AG10803 (cell line): ENCODE results near the gene ARFGAP1.

Experiments used
- DNase-seq: peaks from one replicate; pipeline ENCODE4 v3.0.0; 2010; ENCODE audit warnings: low read depth
- H3K4me3 ChIP-seq: 2 replicates; pipeline ENCODE4 v1.5.1; 2011; ENCODE audit warnings: mild to moderate bottlenecking, low read length, control low read depth
- CTCF ChIP-seq: conservative IDR thresholded peaks from 2 replicates; pipeline ENCODE4 v1.5.1; 2011; ENCODE audit warnings: mild to moderate bottlenecking, low read length, control low read depth, inconsistent platforms

ARFGAP1 gene

GRCh38 chr20:63313349-63314014, 40.9 kb downstream of the ARFGAP1 start:
- H3K4me3 ChIP-seq: no peak overlapping the region
- no peak for TF ChIP-seq CTCF
- DNase-seq: no peak

GRCh38 chr20:63314015-63314471, 41.4 kb downstream of the ARFGAP1 start:
- H3K4me3 ChIP-seq: no peak overlapping the region
- DNase-seq: no peak
- TF ChIP-seq CTCF: no peak

GRCh38 chr20:63314566-63315239, 42.1 kb downstream of the ARFGAP1 start:
- no peak for TF ChIP-seq CTCF
- H3K4me3 ChIP-seq: no peak overlapping the region
- DNase-seq: no peak

- H3K4me3 ChIP-seq: no peak overlapping the region
- no peak for DNase-seq
- TF ChIP-seq CTCF: no peak
These were observed 42.7 kb downstream of the ARFGAP1 start for GRCh38 chr20:63315240-63315689.

- TF ChIP-seq CTCF: no peak
- no peak for DNase-seq
- no peak overlapping the region for H3K4me3 ChIP-seq
These were observed 43.3 kb downstream of the ARFGAP1 start for GRCh38 chr20:63315731-63316491.

- TF ChIP-seq CTCF: no peak
- DNase-seq: no peak
- no peak overlapping the region for H3K4me3 ChIP-seq
These were observed 43.9 kb downstream of the ARFGAP1 start for GRCh38 chr20:63316502-63316921.
